HUES6 (cell line): ENCODE results near the gene RTN4.

Experiments used
- H3K27ac ChIP-seq: 2 replicates; pipeline ENCODE4 v1.7.0; 2013; ENCODE audit warnings: low read depth, mild to moderate bottlenecking, low read length, inconsistent platforms
- H3K27me3 ChIP-seq: 2 replicates; pipeline ENCODE4 v1.6.1; 2013; ENCODE audit warnings: low read length; ENCODE audit not compliant: control insufficient read depth, insufficient read depth
- H3K36me3 ChIP-seq: 2 replicates; pipeline ENCODE4 v1.6.1; 2013; ENCODE audit warnings: low read length; ENCODE audit not compliant: control insufficient read depth, insufficient read depth
- H3K4me1 ChIP-seq: 2 replicates; pipeline ENCODE4 v1.6.1; 2013; ENCODE audit warnings: low read length; ENCODE audit not compliant: control insufficient read depth, insufficient read depth
- H3K4me3 ChIP-seq: 2 replicates; pipeline ENCODE4 v1.5.1; 2013; ENCODE audit warnings: low read depth, low read length
- H3K9ac ChIP-seq: one replicate; pipeline ENCODE4 v1.6.1; 2013; ENCODE audit warnings: mild to moderate bottlenecking, low read length
- H3K9me3 ChIP-seq: 2 replicates; pipeline ENCODE4 v1.6.1; 2013; ENCODE audit warnings: low read depth, low read length; ENCODE audit not compliant: control insufficient read depth, insufficient read depth

The RTN4 gene

DNA sequence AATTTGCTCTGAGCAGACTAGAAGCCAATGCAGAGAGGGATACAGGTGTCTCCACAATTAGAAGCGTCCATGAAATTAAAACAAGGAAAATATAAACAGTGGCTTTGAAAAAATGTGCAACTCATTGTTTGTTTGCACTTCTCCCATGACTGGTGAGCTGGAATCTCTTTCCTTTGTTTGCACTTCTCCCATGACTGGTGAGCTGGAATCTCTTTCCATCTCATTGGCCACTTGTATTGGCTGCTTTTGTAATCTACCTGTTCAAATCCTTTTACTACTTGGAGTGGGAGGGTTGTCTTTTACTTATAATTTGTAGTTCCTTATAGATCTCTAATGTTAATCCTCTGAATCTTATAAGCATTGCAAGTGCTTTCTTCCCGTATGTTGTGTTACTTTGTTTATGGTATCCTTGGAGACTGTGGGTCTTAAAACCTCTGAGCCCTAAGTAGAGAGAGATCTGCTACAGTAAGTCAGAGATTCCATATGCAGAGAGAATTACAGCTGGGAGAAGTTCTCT lies 94.1 kb downstream of the RTN4 start:
- peaks cover 16% of the 10 kb centered on the region; the same call in 1 of the 2 replicates for H3K4me1 ChIP-seq
- no peak overlapping the region for H3K4me3 ChIP-seq
- H3K9ac ChIP-seq = no peak overlapping the region
- H3K36me3 ChIP-seq = no peaks in the 10 kb centered on the region
- H3K27ac ChIP-seq = no peak overlapping the region
- H3K27me3 ChIP-seq = no peaks in the 10 kb centered on the region
- H3K9me3 ChIP-seq = no peaks in the 10 kb centered on the region

GRCh38 chr2:54955358-54956110 lies 94.7 kb downstream of the RTN4 start:
- Histone ChIP-seq H3K9ac (no peak overlapping the region), H3K4me1 (peaks cover 16% of the 10 kb centered on the region; the same call in 1 of the 2 replicates), H3K9me3 (no peaks in the 10 kb centered on the region), H3K27me3 (no peaks in the 10 kb centered on the region), H3K27ac (no peak overlapping the region), H3K4me3 (no peak overlapping the region), H3K36me3 (no peaks in the 10 kb centered on the region)

DNA sequence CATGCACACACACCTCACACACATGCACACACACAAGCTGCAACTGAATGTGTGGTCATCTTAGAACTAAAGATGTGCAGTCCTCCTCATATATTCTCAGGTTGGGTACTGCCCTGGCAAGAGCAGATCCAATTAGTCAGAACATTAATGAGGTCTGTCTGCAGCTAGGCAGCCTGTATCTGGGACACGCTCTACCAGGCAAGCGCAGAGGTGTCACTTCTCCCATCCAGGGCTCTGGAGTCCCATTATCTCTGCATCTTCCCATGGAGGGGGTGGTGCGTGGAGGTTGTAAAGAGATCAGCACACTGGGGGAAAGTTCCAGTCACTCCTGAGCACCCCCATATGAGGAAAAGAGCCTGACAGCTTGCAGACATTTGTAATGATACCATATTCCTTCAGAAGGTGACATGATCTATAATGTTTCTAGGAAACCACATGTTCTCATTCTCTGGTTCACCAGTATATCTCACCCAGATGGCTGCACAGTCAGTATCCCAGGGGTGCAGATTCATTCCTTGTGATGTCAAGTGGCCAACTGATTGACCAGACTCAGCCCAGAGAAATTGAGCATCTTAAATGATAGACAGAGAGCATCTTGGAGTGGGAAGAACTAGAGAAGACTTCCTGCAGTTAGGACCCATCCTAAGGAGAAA lies 95.4 kb downstream of the RTN4 start:
- Histone ChIP-seq H3K27ac (no peak overlapping the region), H3K36me3 (no peaks in the 10 kb centered on the region), H3K27me3 (no peaks in the 10 kb centered on the region), H3K4me3 (no peak overlapping the region), H3K4me1 (peaks cover 16% of the 10 kb centered on the region; the same call in 1 of the 2 replicates), H3K9me3 (no peaks in the 10 kb centered on the region), H3K9ac (no peak overlapping the region)

DNA sequence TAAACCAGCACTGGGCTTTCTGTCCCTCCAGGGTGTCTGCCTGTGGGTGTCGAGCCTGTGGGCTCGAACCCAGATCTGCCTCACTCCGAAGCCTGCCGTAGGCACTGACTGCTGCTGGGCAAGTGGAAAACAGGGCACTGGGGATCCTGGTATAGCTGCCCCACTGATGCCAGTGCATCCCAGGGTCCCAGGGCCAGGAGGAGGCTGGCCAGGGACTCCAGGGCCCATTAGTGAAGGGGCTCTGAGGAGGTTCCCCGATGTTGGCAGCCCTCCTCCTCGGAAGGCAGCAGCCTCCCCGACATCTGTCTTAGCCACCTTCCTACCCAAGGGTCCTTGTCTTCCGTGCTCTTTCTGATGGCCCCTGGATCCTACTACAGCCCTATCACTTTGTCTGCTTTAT lies 96.1 kb downstream of the RTN4 start:
- Histone ChIP-seq H3K36me3 (no peaks in the 10 kb centered on the region), H3K9ac (no peak overlapping the region), H3K27me3 (no peaks in the 10 kb centered on the region), H3K27ac (no peak overlapping the region), H3K4me3 (no peak overlapping the region), H3K4me1 (peaks cover 16% of the 10 kb centered on the region; the same call in 1 of the 2 replicates), H3K9me3 (no peaks in the 10 kb centered on the region)

DNA sequence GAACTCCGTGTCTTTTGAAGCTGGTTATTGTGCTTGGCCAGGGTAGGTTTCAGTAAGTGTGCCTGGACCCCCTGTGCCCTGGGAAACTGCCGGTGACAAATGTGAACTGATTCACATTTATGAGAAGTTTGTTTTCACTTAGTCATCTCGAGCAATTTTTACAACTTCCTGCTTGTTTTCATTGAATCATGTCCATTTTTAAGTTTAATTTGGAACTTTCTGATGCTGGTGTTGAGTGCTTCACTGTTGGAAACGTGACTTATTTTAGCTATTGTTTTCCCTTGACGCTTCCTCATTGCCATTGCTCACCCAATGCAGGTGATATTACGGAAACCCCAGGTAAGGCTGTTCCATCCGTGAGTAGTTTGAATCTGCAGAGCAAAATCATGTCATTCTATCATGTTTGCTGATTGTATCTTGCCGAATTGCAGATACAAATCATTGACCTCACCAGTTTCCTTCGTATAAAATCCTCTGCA lies 97.2 kb downstream of the RTN4 start:
- H3K4me1 ChIP-seq = peaks cover 20% of the 10 kb centered on the region; the same call in 1 of the 2 replicates
- H3K27ac ChIP-seq = no peak overlapping the region
- no peak overlapping the region for H3K9ac ChIP-seq
- no peak overlapping the region for H3K4me3 ChIP-seq
- H3K36me3 ChIP-seq = no peaks in the 10 kb centered on the region
- H3K27me3 ChIP-seq = no peaks in the 10 kb centered on the region
- H3K9me3 ChIP-seq = no peaks in the 10 kb centered on the region

- Histone ChIP-seq H3K4me3 (no peak overlapping the region), H3K36me3 (no peaks in the 10 kb centered on the region), H3K4me1 (peaks cover 19% of the 10 kb centered on the region; the same call in 1 of the 2 replicates), H3K9ac (no peak overlapping the region), H3K9me3 (no peaks in the 10 kb centered on the region), H3K27ac (no peak overlapping the region), H3K27me3 (no peaks in the 10 kb centered on the region)
Observed at GRCh38 chr2:54952425-54952824, 97.8 kb downstream of the RTN4 start.

DNA sequence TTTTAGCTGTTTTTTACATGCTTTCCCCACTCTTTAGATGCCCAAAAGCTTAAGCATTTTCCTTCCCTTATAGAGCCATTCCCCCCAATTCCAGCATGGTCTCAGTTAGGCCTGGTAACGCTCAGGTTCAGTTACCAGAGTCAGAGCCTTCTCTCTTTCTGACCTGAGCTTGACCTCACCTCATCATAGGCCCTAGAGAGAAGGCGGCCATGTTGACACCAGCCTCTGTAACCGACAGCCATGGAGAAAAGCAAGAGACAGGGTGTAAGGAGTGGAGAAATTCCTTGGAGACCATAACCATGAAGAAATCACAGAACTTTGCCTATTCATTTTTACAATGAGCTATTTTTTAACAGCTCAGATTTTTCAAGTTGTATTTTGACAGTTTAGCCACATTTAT lies 99.4 kb downstream of the RTN4 start:
- Histone ChIP-seq H3K36me3 (no peaks in the 10 kb centered on the region), H3K27me3 (no peaks in the 10 kb centered on the region), H3K9ac (no peak overlapping the region), H3K4me1 (peaks cover 11% of the 10 kb centered on the region; the same call in 1 of the 2 replicates), H3K27ac (no peak overlapping the region), H3K4me3 (no peak overlapping the region), H3K9me3 (no peaks in the 10 kb centered on the region)

- H3K4me3 ChIP-seq = no peak overlapping the region
- H3K27me3 ChIP-seq = no peaks in the 10 kb centered on the region
Observed at GRCh38 chr2:54949431-54949830, 100.8 kb downstream of the RTN4 start.

GRCh38 chr2:54948120-54948519 lies 102.1 kb downstream of the RTN4 start:
- no peaks in the 10 kb centered on the region for H3K27me3 ChIP-seq
- H3K4me1 ChIP-seq = peaks cover 14% of the 10 kb centered on the region; the same call in 1 of the 2 replicates
- H3K4me3 ChIP-seq = no peak overlapping the region
- H3K9me3 ChIP-seq = no peaks in the 10 kb centered on the region
- H3K27ac ChIP-seq = no peak overlapping the region
- H3K9ac ChIP-seq = no peak overlapping the region
- H3K36me3 ChIP-seq = no peaks in the 10 kb centered on the region

More at GRCh38 chr2:54949431-54949830, 100.8 kb downstream of the RTN4 start:
- H3K4me1 ChIP-seq = peaks cover 14% of the 10 kb centered on the region; the same call in 1 of the 2 replicates
- H3K9ac ChIP-seq = no peak overlapping the region
- H3K36me3 ChIP-seq = no peaks in the 10 kb centered on the region
- H3K9me3 ChIP-seq = no peaks in the 10 kb centered on the region
- H3K27ac ChIP-seq = no peak overlapping the region

- peaks cover 14% of the 10 kb centered on the region; the same call in 1 of the 2 replicates for H3K4me1 ChIP-seq
- H3K27ac ChIP-seq = no peak overlapping the region
- H3K9me3 ChIP-seq = no peaks in the 10 kb centered on the region
- no peak overlapping the region for H3K4me3 ChIP-seq
- no peak overlapping the region for H3K9ac ChIP-seq
- H3K36me3 ChIP-seq = no peaks in the 10 kb centered on the region
- no peaks in the 10 kb centered on the region for H3K27me3 ChIP-seq
Observed at GRCh38 chr2:54947646-54948045, 102.6 kb downstream of the RTN4 start.

GRCh38 chr2:54947136-54947535 lies 103.1 kb downstream of the RTN4 start:
- Histone ChIP-seq H3K9me3 (no peaks in the 10 kb centered on the region), H3K4me1 (peaks cover 14% of the 10 kb centered on the region; the same call in 1 of the 2 replicates), H3K36me3 (no peaks in the 10 kb centered on the region)

More at GRCh38 chr2:54947136-54947535, 103.1 kb downstream of the RTN4 start:
- H3K27me3 ChIP-seq = no peaks in the 10 kb centered on the region
- no peak overlapping the region for H3K4me3 ChIP-seq
- no peak overlapping the region for H3K27ac ChIP-seq
- no peak overlapping the region for H3K9ac ChIP-seq
